PC-3 (cell line): ENCODE results near the gene PGP.

Experiments used
- CTCF ChIP-seq: fragments of 300-600 bp; sonication (generic); conservative IDR thresholded peaks from 2 replicates; pipeline ENCODE4 v1.5.1; 2017; ENCODE audit warnings: antibody characterized with exemption, low read depth, mild to moderate bottlenecking, low read length
- EZH2 ChIP-seq: fragments of 300-600 bp; sonication (generic); IDR thresholded peaks from one replicate; pipeline ENCODE4 v1.6.1; 2017; ENCODE audit warnings: antibody characterized with exemption, mild to moderate bottlenecking, low read length; ENCODE audit not compliant: unreplicated experiment
- EZH2phosphoT487 ChIP-seq: fragments of 300-600 bp; sonication (generic); IDR thresholded peaks from 2 replicates; pipeline ENCODE4 v1.6.1; 2018; ENCODE audit warnings: mild to moderate bottlenecking, antibody characterized with exemption, low read length, borderline replicate concordance

DNA sequence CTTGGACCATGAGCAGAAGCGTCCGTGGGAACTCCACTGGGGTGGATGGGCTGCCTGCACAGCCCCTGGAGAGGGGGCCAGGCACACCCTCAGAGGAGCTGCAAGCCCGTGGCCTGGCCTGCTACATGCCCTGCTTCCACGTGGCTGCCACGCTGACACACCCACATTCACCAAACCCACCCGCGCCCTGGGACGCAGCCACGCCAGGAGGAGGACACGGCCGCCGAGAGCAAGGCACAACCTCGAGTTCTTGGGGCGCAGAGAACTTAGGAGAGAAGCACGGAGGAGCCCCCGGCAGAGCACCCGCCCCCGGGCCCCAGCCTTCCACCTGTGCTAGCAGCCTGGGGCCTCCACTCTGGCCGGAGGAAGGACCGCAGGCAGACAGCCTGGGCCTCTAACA lies 37.1 kb downstream of the PGP start:
- TF ChIP-seq EZH2: no peak
- no peak for TF ChIP-seq CTCF
- TF ChIP-seq EZH2phosphoT487: no peak
